ENCODE results near the gene CHST2.

GRCh38 chr3:143155756-143156155 lies 36.2 kb downstream of the CHST2 start:
- no peak for TF ChIP-seq CTCF (IDR thresholded peaks at IDR 0.05)
- TF ChIP-seq EP300 (IDR thresholded peaks at IDR 0.05), result no peak
- no peak for TF ChIP-seq POLR2AphosphoS5 (IDR thresholded peaks at IDR 0.05)
